ENCODE results near the gene P2RX2.
"Not testable (repeated sequence)": the region's sequence is repeated elsewhere in the genome, so short reads cannot be mapped to it uniquely, and the experiment has no call there.

Gene P2RX2

DNA sequence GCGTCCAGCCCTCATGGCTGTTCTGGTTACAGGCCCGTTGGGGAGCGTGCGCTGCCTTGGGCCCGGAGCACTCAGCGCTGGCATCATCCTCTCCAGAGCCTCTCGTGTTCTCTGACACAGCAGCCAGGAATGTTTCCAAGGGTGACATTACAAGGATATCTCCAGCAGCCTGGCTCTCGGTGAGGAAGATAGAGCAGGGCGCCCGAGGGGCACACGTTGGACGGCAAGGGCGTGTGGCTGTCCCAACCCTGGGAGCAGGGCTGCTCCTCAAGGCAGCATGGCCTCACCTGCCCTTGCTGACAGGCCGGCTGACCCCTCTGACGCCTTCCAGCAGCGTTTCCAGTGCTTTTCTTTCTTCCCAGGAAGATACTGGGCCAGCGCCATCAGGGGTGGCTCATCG is 22.6 kb upstream of the P2RX2 start:
- H3K27me3 ChIP-seq (ENCODE audit: low read depth, low read length): no peaks in the 10 kb centered on the region
- H3K36me3 ChIP-seq (ENCODE audit: control insufficient read depth in 1 of 2, insufficient read depth in 2 of 2, low read length in 2 of 2): no peaks in the 10 kb centered on the region
- no peak overlapping the region for H3K27ac ChIP-seq (ENCODE audit: low read length)
- no peaks in the 10 kb centered on the region for H3K9me3 ChIP-seq (ENCODE audit: control insufficient read depth in 1 of 2, low read length in 2 of 2)
- H3K4me1 ChIP-seq (ENCODE audit: control insufficient read depth in 1 of 2, insufficient read depth in 2 of 2, low read length in 2 of 2): peaks cover 5 to 25% of the 10 kb centered on the region in 2 donors
- H3K4me3 ChIP-seq (ENCODE audit: low read depth in 1 of 2, low read length in 2 of 2): no peak overlapping the region

DNA sequence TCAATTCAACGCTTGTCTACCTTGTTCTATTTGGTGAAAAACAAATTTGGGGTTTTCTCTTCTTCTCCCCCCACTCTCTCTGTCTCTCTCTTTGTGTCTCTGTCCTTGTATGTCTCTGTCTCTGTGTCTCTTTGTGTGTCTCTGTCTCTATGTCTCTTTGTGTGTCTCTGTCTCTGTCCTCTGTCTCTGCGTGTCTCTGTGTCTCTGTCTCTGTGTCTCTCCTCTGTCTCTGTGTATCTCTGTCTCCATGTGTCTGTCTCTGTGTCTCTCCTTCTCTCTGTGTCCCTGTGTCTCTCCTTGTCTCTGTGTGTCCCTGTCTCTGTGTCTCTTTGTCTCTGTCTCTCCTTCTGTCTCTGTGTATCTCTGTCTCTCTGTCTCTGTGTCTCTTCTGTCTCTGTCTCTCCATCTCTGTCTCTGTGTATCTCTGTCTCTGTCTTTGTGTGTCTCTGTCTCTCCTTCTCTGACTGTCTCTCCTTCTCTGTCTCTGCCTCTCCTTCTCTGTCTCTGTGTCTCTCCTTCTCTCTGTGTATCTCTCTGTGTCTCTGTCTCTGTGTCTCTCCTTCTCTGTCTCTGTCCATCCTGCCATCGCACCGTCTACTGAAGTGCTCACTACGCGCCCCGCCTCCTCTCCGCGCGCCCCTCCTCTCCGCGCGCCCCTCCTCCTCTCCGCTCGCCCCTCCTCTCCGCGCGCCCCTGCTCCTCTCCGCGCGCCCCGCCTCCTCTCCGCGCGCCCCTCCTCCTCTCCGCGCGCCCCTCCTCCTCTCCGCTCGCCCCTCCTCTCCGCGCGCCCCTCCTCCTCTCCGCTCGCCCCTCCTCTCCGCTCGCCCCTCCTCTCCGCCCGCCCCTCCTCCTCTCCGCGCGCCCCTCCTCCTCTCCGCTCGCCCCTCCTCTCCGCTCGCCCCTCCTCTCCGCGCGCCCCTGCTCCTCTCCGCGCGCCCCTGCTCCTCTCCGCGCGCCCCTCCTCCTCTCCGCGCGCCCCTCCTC is 21.0 kb upstream of the P2RX2 start:
- no peaks in the 10 kb centered on the region for H3K27me3 ChIP-seq (ENCODE audit: low read depth, low read length)
- peaks cover 5 to 25% of the 10 kb centered on the region in 2 donors for H3K4me1 ChIP-seq (ENCODE audit: control insufficient read depth in 1 of 2, insufficient read depth in 2 of 2, low read length in 2 of 2)
- H3K9me3 ChIP-seq (ENCODE audit: control insufficient read depth in 1 of 2, low read length in 2 of 2): no peaks in the 10 kb centered on the region
- H3K4me3 ChIP-seq (ENCODE audit: low read depth in 1 of 2, low read length in 2 of 2): peak overlapping the region; percentile 48 to 62
- no peak overlapping the region for H3K27ac ChIP-seq (ENCODE audit: low read length)
- H3K36me3 ChIP-seq (ENCODE audit: control insufficient read depth in 1 of 2, insufficient read depth in 2 of 2, low read length in 2 of 2): no peaks in the 10 kb centered on the region

- not testable (repeated sequence) for H3K27ac ChIP-seq (ENCODE audit: low read length); H3K9me3 ChIP-seq (ENCODE audit: control insufficient read depth in 1 of 2, low read length in 2 of 2); H3K4me3 ChIP-seq (ENCODE audit: low read depth in 1 of 2, low read length in 2 of 2); H3K36me3 ChIP-seq (ENCODE audit: control insufficient read depth in 1 of 2, insufficient read depth in 2 of 2, low read length in 2 of 2)
- peaks cover 5 to 24% of the 10 kb centered on the region in 2 donors for H3K4me1 ChIP-seq (ENCODE audit: control insufficient read depth in 1 of 2, insufficient read depth in 2 of 2, low read length in 2 of 2)
- H3K27me3 ChIP-seq (ENCODE audit: low read depth, low read length): peaks cover 11% of the 10 kb centered on the region
Measured at GRCh38 chr12:132599502-132599901, 19.1 kb upstream of the P2RX2 start.

GRCh38 chr12:132600048-132601032 is 18.2 kb upstream of the P2RX2 start:
- H3K36me3 ChIP-seq (ENCODE audit: control insufficient read depth in 1 of 2, insufficient read depth in 2 of 2, low read length in 2 of 2): no peaks in the 10 kb centered on the region
- peaks cover 18% of the 10 kb centered on the region for H3K27me3 ChIP-seq (ENCODE audit: low read depth, low read length)
- H3K4me3 ChIP-seq (ENCODE audit: low read depth in 1 of 2, low read length in 2 of 2): peak overlapping the region; percentile 33 to 56
- no peaks in the 10 kb centered on the region for H3K9me3 ChIP-seq (ENCODE audit: control insufficient read depth in 1 of 2, low read length in 2 of 2)
- peaks cover 5 to 24% of the 10 kb centered on the region in 2 donors for H3K4me1 ChIP-seq (ENCODE audit: control insufficient read depth in 1 of 2, insufficient read depth in 2 of 2, low read length in 2 of 2)
- no peak overlapping the region for H3K27ac ChIP-seq (ENCODE audit: low read length)

DNA sequence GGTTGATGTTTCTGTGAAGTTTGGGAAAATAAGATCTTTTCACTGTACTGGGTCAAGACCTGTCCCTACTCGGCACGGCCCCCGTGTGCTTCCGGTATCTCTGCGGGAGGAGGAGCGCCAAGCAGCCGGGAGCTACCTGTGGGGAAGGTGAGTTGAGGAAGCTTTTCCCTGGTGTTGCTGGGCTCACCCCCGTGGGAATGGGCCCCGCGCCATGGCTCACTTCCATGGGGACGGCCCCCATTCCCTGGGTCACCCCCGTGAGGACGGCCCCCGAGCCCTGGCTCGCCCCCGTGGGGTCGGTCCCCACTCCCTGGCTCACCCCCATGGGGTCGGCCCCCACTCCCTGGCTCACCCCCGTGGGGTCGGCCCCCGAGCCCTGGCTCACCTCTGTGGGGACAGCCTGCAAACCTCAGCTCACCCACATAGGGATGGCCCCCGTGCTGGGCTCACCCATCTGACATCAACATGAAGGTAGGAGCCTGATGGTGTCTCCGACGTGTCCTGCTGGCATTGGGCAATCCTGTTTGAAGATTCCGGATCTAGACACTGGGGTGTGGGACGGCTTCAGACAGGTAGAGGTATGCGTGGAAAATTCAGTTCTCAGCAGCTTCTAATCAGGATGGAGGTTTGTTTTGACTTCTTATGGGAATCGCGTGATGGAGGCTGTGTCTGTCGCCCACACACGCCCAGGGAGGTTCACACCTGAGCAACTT is 17.2 kb upstream of the P2RX2 start:
- H3K27ac ChIP-seq (ENCODE audit: low read length): no peak overlapping the region
- no peaks in the 10 kb centered on the region for H3K9me3 ChIP-seq (ENCODE audit: control insufficient read depth in 1 of 2, low read length in 2 of 2)

DNA sequence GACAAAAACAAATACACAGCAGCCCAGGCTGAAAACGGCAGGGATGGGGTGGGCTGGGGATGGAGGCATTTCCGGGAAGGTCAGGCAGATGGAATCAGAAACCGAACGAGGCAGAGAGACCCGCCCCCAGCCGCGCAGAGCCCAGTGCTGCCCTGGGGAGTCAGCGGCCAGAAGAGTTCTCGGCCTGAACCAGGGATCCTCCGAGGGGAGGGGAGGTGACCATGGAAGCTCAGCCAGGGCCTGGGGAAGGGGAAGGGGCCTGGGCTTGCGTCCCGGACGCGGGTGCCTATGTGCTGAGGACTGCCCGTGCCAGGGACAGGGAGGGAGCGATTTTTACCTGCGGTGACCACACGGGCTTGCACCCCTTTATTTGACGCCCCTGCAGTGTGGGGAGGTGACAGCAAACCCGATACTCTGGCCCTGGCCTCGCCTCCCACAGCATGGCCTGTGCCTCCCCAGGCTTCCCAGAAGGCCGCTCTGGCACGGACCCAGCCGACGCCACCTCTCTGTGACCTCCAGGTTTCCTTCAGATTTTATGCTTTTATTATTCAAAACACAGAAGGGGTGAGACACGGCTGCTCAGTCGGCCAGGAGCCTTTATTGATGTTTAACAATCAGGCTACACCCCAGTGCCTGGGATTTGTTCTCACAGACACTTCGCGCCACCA is 15.9 kb upstream of the P2RX2 start:
- Histone ChIP-seq H3K4me1 (ENCODE audit: control insufficient read depth in 1 of 2, insufficient read depth in 2 of 2, low read length in 2 of 2) (peaks cover under 1 to 20% of the 10 kb centered on the region in 2 donors), H3K36me3 (ENCODE audit: control insufficient read depth in 1 of 2, insufficient read depth in 2 of 2, low read length in 2 of 2) (no peaks in the 10 kb centered on the region), H3K9me3 (ENCODE audit: control insufficient read depth in 1 of 2, low read length in 2 of 2) (no peaks in the 10 kb centered on the region), H3K27ac (ENCODE audit: low read length) (no peak overlapping the region), H3K4me3 (ENCODE audit: low read depth in 1 of 2, low read length in 2 of 2) (peak overlapping the region in 1 of 2 donors; percentile 28), H3K27me3 (ENCODE audit: low read depth, low read length) (peaks cover 18% of the 10 kb centered on the region)

More for the DNA sequence above, 17.2 kb upstream of the P2RX2 start:
- Histone ChIP-seq H3K4me1 (ENCODE audit: control insufficient read depth in 1 of 2, insufficient read depth in 2 of 2, low read length in 2 of 2) (peaks cover 5 to 24% of the 10 kb centered on the region in 2 donors), H3K4me3 (ENCODE audit: low read depth in 1 of 2, low read length in 2 of 2) (peak overlapping the region in 1 of 2 donors; percentile 56), H3K27me3 (ENCODE audit: low read depth, low read length) (peaks cover 18% of the 10 kb centered on the region), H3K36me3 (ENCODE audit: control insufficient read depth in 1 of 2, insufficient read depth in 2 of 2, low read length in 2 of 2) (no peaks in the 10 kb centered on the region)

GRCh38 chr12:132603240-132604150 is 15.1 kb upstream of the P2RX2 start:
- Histone ChIP-seq H3K4me1 (ENCODE audit: control insufficient read depth in 1 of 2, insufficient read depth in 2 of 2, low read length in 2 of 2) (peaks cover 0 to 19% of the 10 kb centered on the region in 2 donors), H3K27me3 (ENCODE audit: low read depth, low read length) (peaks cover 18% of the 10 kb centered on the region), H3K36me3 (ENCODE audit: control insufficient read depth in 1 of 2, insufficient read depth in 2 of 2, low read length in 2 of 2) (no peaks in the 10 kb centered on the region), H3K27ac (ENCODE audit: low read length) (no peak overlapping the region), H3K4me3 (ENCODE audit: low read depth in 1 of 2, low read length in 2 of 2) (peak overlapping the region in 1 of 2 donors; percentile 28), H3K9me3 (ENCODE audit: control insufficient read depth in 1 of 2, low read length in 2 of 2) (no peaks in the 10 kb centered on the region)

GRCh38 chr12:132604151-132604618 is 14.4 kb upstream of the P2RX2 start:
- Histone ChIP-seq H3K9me3 (ENCODE audit: control insufficient read depth in 1 of 2, low read length in 2 of 2) (no peaks in the 10 kb centered on the region), H3K4me1 (ENCODE audit: control insufficient read depth in 1 of 2, insufficient read depth in 2 of 2, low read length in 2 of 2) (peaks cover 0 to 14% of the 10 kb centered on the region in 2 donors), H3K27ac (ENCODE audit: low read length) (no peak overlapping the region), H3K27me3 (ENCODE audit: low read depth, low read length) (peaks cover 18% of the 10 kb centered on the region), H3K4me3 (ENCODE audit: low read depth in 1 of 2, low read length in 2 of 2) (peak overlapping the region in 1 of 2 donors; percentile 28), H3K36me3 (ENCODE audit: control insufficient read depth in 1 of 2, insufficient read depth in 2 of 2, low read length in 2 of 2) (no peaks in the 10 kb centered on the region)

GRCh38 chr12:132604668-132605441 is 13.7 kb upstream of the P2RX2 start:
- Histone ChIP-seq H3K27ac (ENCODE audit: low read length) (no peak overlapping the region), H3K36me3 (ENCODE audit: control insufficient read depth in 1 of 2, insufficient read depth in 2 of 2, low read length in 2 of 2) (no peaks in the 10 kb centered on the region), H3K27me3 (ENCODE audit: low read depth, low read length) (peaks cover 18% of the 10 kb centered on the region), H3K9me3 (ENCODE audit: control insufficient read depth in 1 of 2, low read length in 2 of 2) (no peaks in the 10 kb centered on the region), H3K4me3 (ENCODE audit: low read depth in 1 of 2, low read length in 2 of 2) (peak overlapping the region in 1 of 2 donors; percentile 28), H3K4me1 (ENCODE audit: control insufficient read depth in 1 of 2, insufficient read depth in 2 of 2, low read length in 2 of 2) (peaks cover 0 to 15% of the 10 kb centered on the region in 2 donors)

Measured in muscle layer of duodenum (tissue), 2 donors.